HAP-1 (cell line): Measurements from ENCODE around the gene HSD17B10.
"Not testable (repeated sequence)": the region's sequence is repeated elsewhere in the genome, so short reads cannot be mapped to it uniquely, and the experiment has no call there.

ENCODE experiments used
- DNase-seq, 2 experiments: peaks; one replicate each; pipeline ENCODE4 v3.0.0-alpha.2; 2016 to 2020; ENCODE audit warnings: low spot score in 2 of 2
- H3K27me3 ChIP-seq: fragments of 250-450 bp; sonication (Bioruptor Pico); 2 replicates; pipeline ENCODE4 v1.5.1; 2020; ENCODE audit warnings: low read depth, mild to moderate bottlenecking, moderate library complexity
- H3K36me3 ChIP-seq: fragments of 250-450 bp; sonication (Bioruptor Pico); replicated peaks from 2 replicates; pipeline ENCODE4 v1.5.1; 2020; ENCODE audit warnings: mild to moderate bottlenecking
- H3K4me1 ChIP-seq: fragments of 250-450 bp; sonication (Bioruptor Pico); 2 replicates; pipeline ENCODE4 v1.5.1; 2020; ENCODE audit warnings: mild to moderate bottlenecking
- H3K4me3 ChIP-seq: fragments of 250-450 bp; sonication (Bioruptor Pico); 2 replicates; pipeline ENCODE4 v1.5.1; 2020; ENCODE audit warnings: mild to moderate bottlenecking, moderate library complexity
- H3K9me3 ChIP-seq: fragments of 250-450 bp; sonication (Bioruptor Pico); 2 replicates; pipeline ENCODE4 v1.5.1; 2020; ENCODE audit warnings: mild to moderate bottlenecking, moderate library complexity
- in situ Hi-C: fragments of 300-500 bp; cut with MboI; formaldehyde crosslinking; loops from 3 replicates; pipeline ENCODE4 v1.14.3; 2020; ENCODE audit warnings: low sequenced_read_pairs, inconsistent platforms, mixed read lengths

Gene HSD17B10

DNA sequence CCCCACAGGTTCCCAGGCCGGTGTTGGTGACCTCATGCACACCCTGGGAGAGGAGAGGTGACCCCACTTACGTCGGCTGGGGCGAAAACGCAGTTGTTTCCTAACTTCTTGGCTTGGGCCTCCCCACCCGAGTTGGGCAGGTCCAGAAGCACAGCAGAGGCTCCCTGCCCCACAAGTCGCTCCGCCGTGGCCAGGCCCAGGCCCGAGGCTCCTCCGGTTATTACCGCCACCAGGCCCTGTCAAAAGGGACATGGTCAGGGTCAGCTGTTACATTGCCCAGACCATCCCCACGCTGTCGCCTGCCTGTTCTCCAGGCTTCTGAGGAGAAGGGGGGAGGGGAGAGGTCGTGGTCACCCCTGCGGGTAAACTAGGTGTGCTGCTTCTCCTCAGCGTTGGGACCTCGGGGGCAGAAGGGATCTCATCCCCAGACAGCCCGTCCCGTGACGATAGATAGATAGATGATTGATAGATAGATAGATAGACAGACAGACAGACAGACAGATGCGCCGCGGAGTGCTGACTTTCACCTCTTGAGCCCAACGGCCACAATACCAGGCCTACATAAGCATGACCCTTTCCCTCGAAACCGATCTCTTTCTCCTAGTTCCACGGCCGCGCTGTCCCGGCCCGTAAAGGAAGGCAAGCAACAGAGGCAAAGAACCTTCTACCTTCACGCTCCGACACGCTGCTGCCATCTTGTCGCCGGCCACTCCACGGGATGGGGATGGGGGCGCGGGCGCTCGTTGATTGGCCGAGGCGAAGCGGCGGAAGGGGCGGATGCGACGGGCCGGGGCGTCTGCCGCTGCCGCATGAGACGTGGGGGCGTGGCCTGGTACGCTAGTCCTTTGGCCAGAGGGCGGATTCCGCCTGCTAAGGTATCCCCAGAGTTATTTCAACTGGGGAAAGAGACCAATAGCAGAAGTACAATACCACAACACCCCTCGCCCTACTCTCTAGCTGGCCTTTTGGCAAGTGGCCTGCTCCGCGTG lies at the start of gene HSD17B10:
Gene HSD17B10 (minus strand): TSS at position 720 of the 989 bp plus-strand sequence. CDS start 25 bp downstream, at position 695.
- peak; percentile 91 to 98 for DNase-seq
- Histone ChIP-seq H3K36me3 (peaks cover 24% of the 10 kb centered on the region), H3K9me3 (no peaks in the 10 kb centered on the region), H3K4me1 (peaks cover 7% of the 10 kb centered on the region), H3K4me3 (peak within 1 kb of the TSS; percentile 91), H3K27me3 (peaks cover 4% of the 10 kb centered on the region; the same call in 1 of the 2 replicates)
- in situ Hi-C loops = no loop called here

DNA sequence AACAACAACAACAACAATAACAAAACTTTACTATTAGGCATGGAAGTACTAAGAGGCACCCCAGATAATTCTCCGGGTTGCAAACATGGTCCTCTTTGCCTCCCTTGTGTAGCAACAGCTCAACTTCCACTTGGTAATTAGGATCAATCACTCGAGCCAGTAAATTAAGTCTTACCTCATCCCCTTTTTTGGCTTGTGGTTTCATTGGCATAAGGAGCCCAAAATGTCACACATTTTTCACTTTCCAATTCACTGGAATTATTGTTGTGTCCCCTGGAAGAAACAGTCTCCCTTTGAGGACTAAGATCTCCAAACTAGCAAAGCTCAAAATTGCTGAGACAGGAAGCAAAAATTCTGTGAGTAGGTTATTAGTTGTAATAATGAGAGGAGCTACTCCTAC lies 49.2 kb upstream of the HSD17B10 start:
- H3K36me3 ChIP-seq = no peaks in the 10 kb centered on the region
- no peaks in the 10 kb centered on the region for H3K9me3 ChIP-seq
- in situ Hi-C loops = loop anchor here (10.0 kb wide), 1 partner anchor 169 kb away; no protein-coding TSS in a partner anchor
- no peak for DNase-seq
- no peak overlapping the region for H3K4me3 ChIP-seq
- H3K4me1 ChIP-seq = no peaks in the 10 kb centered on the region
- no peaks in the 10 kb centered on the region; the same call in 1 of the 2 replicates for H3K27me3 ChIP-seq

DNA sequence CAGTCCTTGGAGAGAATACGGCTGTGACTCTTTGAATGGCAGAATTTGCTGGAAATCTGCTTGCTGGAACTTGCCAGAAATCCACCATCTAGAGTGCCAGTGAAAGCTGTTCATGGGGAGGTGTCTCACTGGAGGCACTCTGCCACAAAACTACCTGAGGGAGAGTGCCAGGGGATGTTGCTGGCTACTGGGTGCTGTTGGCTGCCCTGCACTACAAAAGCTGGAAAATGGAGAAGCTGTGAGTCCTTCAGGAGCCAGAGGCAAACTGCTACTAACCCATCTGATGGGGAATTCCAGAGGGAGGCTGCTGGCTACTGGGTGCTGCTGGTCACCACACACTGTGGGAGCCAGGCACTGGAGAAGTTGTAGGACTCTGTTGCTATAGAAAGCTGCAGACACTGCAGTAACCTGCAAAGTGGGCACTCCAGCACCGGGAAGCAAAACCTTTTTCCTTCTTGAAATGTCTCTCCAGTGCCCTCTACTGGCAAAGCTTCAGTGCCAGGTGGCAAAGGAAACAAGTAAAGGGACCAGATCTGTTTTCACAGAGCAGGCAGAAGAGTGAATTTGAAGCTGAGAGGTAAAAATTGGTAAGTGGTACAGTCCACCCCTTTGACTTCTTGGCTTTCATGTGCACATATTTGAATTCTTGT lies 47.8 kb upstream of the HSD17B10 start:
- no peaks in the 10 kb centered on the region for H3K9me3 ChIP-seq
- no peak overlapping the region for H3K4me3 ChIP-seq
- no peaks in the 10 kb centered on the region for H3K4me1 ChIP-seq
- H3K27me3 ChIP-seq = no peaks in the 10 kb centered on the region; the same call in 1 of the 2 replicates
- in situ Hi-C loops = loop anchor here (10.0 kb wide), 1 partner anchor 167 kb away; no protein-coding TSS in a partner anchor
- H3K36me3 ChIP-seq = no peaks in the 10 kb centered on the region
- DNase-seq = peak; percentile 47 to 81

DNA sequence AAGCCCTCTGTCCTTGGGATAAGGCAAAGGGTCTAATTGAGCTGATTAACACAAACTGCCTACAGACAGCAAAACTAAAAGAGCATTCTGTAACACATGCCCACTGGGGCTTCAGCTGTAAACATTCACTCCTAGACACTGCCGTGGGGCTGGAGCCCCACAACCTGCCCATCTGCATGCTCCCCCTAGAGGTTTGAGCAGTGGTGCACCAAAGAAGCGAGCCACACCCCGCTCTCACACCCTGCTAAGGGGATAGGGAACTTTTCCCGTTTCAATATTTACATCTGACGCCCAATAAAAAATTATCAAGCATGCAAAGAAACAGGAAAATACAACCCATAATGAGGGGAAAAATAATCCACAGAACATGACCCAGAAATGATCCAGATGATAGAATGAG lies 46.9 kb upstream of the HSD17B10 start:
- Histone ChIP-seq H3K9me3 (no peaks in the 10 kb centered on the region), H3K4me1 (no peaks in the 10 kb centered on the region), H3K4me3 (no peak overlapping the region), H3K36me3 (no peaks in the 10 kb centered on the region), H3K27me3 (no peaks in the 10 kb centered on the region; the same call in 1 of the 2 replicates)
- in situ Hi-C loops = loop anchor here (10.0 kb wide), 1 partner anchor 166 kb away; no protein-coding TSS in a partner anchor
- DNase-seq = peak; percentile 16 to 68

DNA sequence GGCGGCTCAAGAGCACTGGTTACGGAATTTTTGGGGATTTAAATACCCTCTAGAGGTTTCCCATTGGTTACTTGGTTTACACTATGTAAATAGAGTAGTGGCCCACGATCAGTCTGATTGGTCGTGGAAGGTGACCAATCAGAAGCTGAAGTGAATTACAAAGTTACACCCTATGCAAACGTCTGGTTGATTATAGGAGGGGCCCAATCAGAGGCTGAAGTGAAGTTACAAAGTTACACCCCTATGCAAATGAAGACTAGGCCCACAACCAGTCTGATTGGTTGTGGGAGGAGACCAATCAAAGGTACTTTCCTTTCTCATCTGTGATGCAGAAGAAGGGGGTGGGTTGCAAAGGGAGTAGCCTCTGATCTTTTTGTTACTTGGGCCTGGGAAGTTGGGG lies 45.1 kb upstream of the HSD17B10 start:
- Histone ChIP-seq H3K4me1 (no peaks in the 10 kb centered on the region), H3K9me3 (no peaks in the 10 kb centered on the region), H3K4me3 (no peak overlapping the region), H3K36me3 (no peaks in the 10 kb centered on the region), H3K27me3 (no peaks in the 10 kb centered on the region; the same call in 1 of the 2 replicates)
- DNase-seq = peak; percentile 19 to 29
- in situ Hi-C loops = no loop called here

DNA sequence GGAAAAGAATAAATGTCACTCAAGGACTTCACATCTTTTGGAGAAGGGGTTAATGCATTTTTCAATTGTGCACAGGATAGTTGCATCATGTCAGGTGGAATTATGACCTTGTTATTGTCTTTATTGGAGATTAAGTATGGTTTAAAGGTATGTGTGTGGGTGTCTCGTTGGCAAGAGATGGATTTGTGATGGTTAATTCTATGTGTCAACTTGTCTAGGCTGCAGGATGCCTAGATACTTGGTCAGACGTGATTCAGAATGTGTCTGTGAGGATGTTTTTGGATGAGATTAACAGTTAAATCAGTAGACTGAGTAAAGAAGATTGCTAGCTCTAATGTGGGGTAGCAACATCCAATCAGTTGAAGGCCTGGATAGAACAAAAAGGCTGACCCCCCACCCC lies 42.2 kb upstream of the HSD17B10 start:
- no peak for DNase-seq
- Histone ChIP-seq H3K27me3 (no peaks in the 10 kb centered on the region; the same call in 1 of the 2 replicates), H3K36me3 (no peaks in the 10 kb centered on the region), H3K9me3 (no peaks in the 10 kb centered on the region), H3K4me3 (no peak overlapping the region), H3K4me1 (no peaks in the 10 kb centered on the region)
- in situ Hi-C loops = no loop called here

DNA sequence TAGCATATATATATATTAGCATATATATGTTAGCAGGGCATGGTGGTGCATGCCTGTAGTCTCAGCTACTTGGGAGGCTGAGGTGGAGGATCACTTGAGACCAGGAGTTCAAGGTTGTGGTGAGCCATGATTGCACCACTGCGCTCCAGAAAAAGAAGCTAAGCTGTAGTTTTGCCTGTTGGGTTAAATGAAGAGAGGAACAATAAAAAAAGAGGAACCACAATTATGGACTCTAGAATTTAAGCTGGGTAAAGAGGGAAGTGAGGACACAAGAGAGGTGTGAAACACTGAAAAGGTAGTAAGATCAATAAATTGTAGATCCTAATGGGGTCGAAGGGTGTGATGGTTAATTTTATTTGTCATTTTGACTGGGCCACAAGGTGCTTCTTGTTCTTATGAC lies 40.5 kb upstream of the HSD17B10 start:
- no peak for DNase-seq
- no peak overlapping the region for H3K4me3 ChIP-seq
- no peaks in the 10 kb centered on the region for H3K9me3 ChIP-seq
- no peaks in the 10 kb centered on the region for H3K36me3 ChIP-seq
- H3K4me1 ChIP-seq = no peaks in the 10 kb centered on the region
- in situ Hi-C loops = no loop called here
- H3K27me3 ChIP-seq = no peaks in the 10 kb centered on the region

DNA sequence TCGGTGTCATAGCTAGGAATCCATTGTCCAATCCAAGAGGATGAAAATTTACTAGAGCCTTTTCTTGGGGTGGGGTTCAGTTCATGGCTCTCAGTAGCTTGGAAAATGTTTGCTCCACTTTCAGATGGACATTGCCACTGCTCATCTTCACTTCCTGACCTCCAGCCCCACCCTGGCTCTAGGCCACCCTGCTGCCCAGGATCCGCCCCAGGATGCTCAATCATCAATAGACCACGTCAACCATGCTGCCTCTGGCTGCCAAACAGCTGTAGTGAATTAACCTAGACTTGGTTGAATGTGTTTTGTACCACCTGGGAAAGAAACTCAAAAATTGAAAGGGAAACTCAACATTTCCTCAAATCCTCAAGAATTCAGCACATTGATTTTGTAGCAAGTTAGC lies 37.2 kb upstream of the HSD17B10 start:
- in situ Hi-C loops = no loop called here
- Histone ChIP-seq H3K36me3 (no peaks in the 10 kb centered on the region), H3K27me3 (no peaks in the 10 kb centered on the region), H3K9me3 (no peaks in the 10 kb centered on the region), H3K4me3 (no peak overlapping the region), H3K4me1 (no peaks in the 10 kb centered on the region)
- DNase-seq = no peak

DNA sequence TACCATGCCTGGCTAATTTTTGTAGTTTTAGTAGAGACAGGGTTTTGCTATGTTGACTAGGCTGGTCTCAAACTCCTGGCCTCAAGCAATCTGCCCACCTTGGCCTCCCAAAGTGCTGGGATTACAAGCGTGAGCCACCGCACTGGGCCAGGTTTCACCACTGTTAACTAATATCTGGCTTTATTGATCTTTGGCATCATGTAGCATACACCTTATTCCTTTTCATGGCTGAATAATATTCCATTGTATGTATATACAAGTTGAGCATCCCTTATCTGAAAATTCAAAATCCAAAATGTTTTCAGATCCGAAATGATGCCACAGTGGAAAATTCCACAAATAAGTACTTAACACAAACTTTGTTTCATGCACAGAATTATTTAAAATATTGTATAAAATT lies 34.5 kb upstream of the HSD17B10 start:
- H3K4me1 ChIP-seq, H3K36me3 ChIP-seq, DNase-seq, H3K4me3 ChIP-seq, H3K9me3 ChIP-seq, H3K27me3 ChIP-seq, in situ Hi-C loops: not testable (repeated sequence)

DNA sequence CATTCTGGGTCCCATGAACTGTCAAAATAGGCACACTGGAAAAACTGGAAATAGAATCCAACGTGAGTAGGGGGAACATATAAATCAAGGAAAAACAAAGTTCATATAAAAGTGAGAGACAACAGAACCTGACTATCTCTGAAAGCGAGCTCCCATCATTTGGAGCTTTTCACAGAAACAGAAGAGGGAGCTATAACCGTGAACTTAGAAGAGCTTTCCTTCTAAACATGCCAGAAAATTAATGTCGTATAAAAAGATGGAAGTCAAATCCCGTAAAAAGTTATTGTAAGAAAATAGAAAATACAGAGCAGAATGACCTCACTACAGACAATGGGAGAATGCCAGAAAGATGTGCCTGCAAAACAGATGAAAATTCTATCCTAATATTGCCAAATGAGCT lies 23.9 kb upstream of the HSD17B10 start:
- H3K9me3 ChIP-seq = no peaks in the 10 kb centered on the region
- H3K4me1 ChIP-seq = no peaks in the 10 kb centered on the region
- peaks cover 11% of the 10 kb centered on the region for H3K27me3 ChIP-seq
- in situ Hi-C loops = no loop called here
- H3K4me3 ChIP-seq = no peak overlapping the region
- no peaks in the 10 kb centered on the region for H3K36me3 ChIP-seq
- no peak for DNase-seq

DNA sequence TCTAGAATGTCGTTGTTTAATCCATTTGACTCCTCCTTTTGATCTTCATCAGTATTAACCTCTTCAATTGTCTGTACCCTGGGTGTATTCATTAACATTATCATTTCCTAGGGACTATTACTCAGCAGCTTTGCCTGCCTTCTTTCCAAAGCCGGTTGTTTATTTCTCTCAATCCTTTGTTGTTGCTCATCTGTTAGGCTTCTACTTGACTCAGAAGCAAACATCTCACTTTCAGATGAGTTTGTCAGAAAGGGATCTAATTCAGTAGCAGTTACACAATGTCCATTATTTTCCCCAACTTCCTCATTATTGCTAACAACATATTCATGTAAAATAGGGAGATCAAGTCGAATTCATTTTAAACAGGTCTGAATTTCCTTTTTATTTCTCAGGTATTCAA lies 22.1 kb upstream of the HSD17B10 start:
- H3K36me3 ChIP-seq = no peaks in the 10 kb centered on the region
- in situ Hi-C loops = no loop called here
- H3K4me3 ChIP-seq = no peak overlapping the region
- peaks cover 11% of the 10 kb centered on the region for H3K27me3 ChIP-seq
- H3K4me1 ChIP-seq = no peaks in the 10 kb centered on the region
- no peaks in the 10 kb centered on the region for H3K9me3 ChIP-seq
- no peak for DNase-seq

DNA sequence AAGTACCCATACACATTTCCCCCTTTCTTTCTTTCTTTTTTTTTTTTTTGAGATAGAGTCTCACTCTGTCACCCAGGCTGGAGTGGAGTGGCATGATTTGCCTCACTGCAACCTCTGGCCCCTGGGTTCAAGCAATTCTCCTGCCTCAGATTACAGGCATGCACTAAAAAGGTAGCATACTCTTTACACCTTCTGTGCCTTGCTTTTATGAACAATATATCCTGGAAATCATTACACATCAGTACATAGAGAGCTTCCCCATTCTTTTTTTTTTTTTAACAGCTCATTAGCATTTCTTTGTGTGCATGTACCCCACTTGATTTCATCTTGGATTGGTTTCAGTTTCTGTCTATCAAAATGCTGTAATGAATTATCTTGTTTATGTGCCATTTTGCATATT lies 18.6 kb upstream of the HSD17B10 start:
- peaks cover 4% of the 10 kb centered on the region; the same call in 1 of the 2 replicates for H3K27me3 ChIP-seq
- in situ Hi-C loops = no loop called here
- H3K36me3 ChIP-seq = no peaks in the 10 kb centered on the region
- no peaks in the 10 kb centered on the region for H3K9me3 ChIP-seq
- no peak for DNase-seq
- no peak overlapping the region for H3K4me3 ChIP-seq
- no peaks in the 10 kb centered on the region for H3K4me1 ChIP-seq

DNA sequence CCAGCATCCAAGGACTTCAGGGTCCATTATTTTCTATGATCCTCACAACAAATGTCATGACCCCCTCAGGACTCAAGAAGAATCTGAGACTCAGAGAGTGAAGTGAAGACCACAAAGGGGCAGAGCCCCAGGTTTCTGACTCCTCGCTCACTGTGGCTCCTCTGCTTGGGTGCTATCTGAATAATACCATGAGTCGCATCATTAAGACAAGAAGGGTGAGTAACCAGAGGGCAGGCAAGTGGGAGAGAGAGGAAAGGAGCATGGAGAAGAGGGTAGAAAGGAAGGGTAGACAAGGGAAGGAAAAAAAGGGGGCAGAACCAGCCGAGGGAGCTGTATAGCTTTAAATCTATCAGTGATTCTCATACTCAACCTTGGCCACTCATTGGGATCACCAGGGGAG lies 15.5 kb upstream of the HSD17B10 start:
- no peaks in the 10 kb centered on the region for H3K4me1 ChIP-seq
- DNase-seq = no peak
- in situ Hi-C loops = loop anchor here (10.0 kb wide), 1 partner anchor 135 kb away; no protein-coding TSS in a partner anchor
- H3K9me3 ChIP-seq = no peaks in the 10 kb centered on the region
- H3K36me3 ChIP-seq = no peaks in the 10 kb centered on the region
- H3K27me3 ChIP-seq = no peaks in the 10 kb centered on the region
- H3K4me3 ChIP-seq = no peak overlapping the region

DNA sequence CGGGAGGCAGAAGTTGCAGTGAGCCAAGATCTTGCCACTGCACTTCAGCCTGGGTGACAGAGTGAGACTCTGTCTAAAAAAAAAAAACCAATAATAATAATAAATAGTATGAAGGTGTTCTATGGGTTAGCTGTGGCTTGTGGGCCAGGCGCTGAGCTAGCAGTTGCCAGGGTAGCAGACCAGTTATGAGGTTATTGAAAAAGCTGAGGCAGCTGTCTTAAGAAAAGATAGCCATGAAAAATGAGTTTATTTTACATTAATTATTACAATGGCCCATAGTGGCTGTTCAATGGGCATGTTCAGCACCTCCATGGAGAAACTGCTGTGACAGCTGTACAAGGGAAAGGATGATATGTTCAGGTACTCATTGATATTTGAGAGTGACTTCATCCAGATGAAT lies 13.3 kb upstream of the HSD17B10 start:
- Histone ChIP-seq H3K4me1 (peaks cover under 1% of the 10 kb centered on the region; the same call in 1 of the 2 replicates), H3K36me3 (no peaks in the 10 kb centered on the region), H3K4me3 (no peak overlapping the region), H3K27me3 (no peaks in the 10 kb centered on the region), H3K9me3 (no peaks in the 10 kb centered on the region)
- DNase-seq = no peak
- in situ Hi-C loops = loop anchor here (10.0 kb wide), 1 partner anchor 133 kb away; no protein-coding TSS in a partner anchor
